HG03565 (cell line): ENCODE results near the gene SLC7A5.
A peak's percentile ranks its signal among the peaks of the same experiment; 100 is the strongest.
"Not testable (repeated sequence)": the region's sequence is repeated elsewhere in the genome, so short reads cannot be mapped to it uniquely, and the experiment has no call there.

Experiments used
- ATAC-seq: cut with Tn5 transposase; IDR thresholded peaks from one replicate; pipeline ENCODE4 v1.9.1; 2021; ENCODE audit warnings: mild to moderate bottlenecking, moderate library complexity; ENCODE audit not compliant: unreplicated experiment

Gene SLC7A5

GRCh38 chr16:87888346-87888745, 19.0 kb upstream of the SLC7A5 start:
- not testable (repeated sequence) for ATAC-seq

DNA sequence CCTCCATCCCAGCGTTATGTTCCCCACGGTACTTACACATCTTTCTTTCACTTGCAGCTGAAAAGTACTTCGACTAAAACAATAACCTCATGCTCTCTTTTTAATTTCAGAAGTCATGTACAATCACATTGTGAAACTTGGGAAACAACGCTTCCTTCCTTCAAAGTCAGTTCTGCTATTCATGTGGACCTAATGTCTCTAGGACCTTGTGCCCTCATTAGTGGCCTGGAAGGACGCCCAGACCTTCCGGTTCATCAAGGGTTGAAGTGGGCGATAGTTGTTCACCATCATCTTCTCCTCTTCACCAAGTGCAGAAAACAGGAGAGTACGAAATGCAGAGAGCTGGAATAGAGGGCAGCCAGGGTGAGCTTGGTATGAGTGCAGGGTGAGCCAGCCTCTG, 18.6 kb upstream of the SLC7A5 start:
- not testable (repeated sequence) for ATAC-seq

GRCh38 chr16:87885371-87885967, 16.2 kb upstream of the SLC7A5 start:
- ATAC-seq: not testable (repeated sequence)

DNA sequence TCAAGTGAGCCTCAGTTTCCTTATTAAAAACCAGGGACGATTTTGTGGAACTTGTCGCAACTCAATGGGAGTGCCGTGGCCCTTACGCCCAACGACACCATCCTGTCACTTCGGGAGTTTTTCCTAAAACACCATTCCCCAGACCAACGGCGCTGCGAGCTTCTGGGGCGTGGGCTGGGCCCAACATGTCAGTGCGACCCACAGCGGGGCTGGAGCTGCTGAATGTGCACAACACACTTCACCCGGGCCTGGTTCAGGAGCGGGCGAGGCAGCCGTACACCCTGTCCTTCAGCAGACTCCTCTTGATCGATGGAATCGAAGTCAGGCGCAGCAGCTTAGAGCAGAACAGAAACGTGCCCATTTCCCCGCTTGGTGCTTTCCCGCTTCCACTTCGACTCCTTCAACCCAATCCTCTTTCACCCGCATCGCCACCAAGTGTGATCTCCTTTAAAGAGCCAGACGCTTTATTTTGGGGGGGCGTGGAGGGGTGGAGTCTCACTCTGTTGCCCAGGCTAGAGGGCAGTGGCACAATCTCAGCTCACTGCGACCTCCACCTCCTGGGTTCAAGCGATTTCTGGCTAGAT, 13.2 kb upstream of the SLC7A5 start:
- no peak for ATAC-seq

DNA sequence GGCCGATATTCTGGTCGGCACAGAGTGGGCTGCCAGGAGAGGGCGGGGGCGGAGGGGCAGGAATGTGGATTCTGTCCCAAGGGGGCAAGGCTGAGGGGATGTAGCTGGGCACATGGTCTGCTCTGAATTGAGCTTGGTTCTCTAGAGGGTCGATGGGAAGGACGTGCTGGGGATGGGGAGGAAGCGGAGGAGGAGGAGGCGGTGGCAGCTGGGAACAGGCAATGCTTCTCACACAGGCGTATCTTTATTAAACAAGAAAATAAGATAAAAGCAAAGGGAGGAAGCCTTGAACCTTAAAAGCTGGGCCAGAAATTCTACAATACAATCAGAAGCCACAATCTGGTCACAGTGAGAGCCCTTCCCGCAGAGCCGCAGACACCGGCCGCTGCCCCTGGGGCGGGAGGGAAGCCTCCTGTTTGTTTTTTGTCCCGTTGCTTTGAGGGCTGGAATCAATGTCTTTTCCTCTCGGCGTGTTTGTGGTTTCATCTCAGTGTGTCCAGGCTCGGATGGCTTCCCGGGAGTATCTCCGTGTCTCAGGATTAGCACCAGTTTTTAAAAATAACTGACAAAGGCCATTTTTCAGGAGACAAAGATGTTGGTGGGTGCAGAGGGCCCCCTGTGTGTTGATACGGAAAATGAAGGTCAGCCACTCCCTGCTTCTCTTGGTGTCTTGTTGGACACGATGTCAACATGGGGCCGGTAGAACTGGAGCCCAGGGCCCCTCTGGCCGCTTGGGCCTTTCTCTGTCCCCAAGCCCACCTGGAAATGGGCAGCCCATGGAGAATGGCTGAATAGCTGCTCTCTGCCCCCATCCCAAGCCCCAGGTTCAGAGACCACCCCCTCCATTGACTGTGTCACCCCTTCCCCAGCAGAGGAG, 12.3 kb upstream of the SLC7A5 start:
- no peak for ATAC-seq

DNA sequence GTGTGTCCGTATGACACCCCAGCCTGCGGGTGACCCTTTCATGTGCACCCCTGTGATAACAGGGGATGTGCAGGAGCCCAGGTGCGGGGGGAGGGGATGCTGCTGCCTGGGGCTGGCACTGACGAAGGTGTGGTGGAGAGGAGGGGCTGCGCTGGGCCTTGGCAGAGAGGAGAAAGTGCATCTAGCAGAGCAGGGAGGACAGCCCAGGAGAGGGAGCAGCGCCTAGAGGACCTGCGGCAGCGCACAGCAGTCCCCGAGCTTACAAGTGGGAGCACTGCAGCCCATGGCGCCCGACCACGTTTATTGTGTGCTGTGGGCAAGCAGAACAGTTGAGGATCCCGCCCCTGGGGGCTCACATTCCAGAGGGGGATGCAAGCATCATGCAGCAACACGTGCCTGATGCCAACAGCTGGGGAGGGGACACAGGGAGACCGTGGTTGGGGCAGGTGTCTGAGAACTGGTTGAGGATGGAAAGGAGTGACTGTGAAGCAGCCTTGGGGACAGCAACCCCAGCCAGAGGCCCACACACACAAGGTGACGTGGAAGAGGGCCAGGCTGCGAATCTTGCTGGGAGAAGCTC, 10.9 kb upstream of the SLC7A5 start:
- ATAC-seq: no peak

- ATAC-seq: not testable (repeated sequence)
Measured at GRCh38 chr16:87879411-87880013, 10.2 kb upstream of the SLC7A5 start.

DNA sequence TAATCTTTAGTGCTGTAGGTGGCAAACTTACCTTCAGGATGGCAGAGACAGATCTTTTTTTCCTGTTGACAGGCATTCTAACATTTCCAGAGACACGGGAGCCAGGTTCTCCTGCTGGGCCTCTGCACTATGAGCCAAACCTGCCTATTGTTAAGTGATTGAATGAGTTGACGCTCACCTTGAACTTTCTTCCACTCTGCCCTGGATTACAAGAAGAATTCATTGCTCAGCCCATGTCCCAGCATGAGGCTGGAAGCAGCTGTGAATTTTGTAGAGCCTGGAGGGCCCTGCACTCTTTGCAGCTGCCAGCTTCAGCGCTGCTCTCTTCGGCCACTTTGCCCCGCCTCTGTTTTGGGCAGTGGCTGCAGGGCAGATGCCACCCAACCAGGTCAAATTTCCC, 9.4 kb upstream of the SLC7A5 start:
- ATAC-seq: no peak

DNA sequence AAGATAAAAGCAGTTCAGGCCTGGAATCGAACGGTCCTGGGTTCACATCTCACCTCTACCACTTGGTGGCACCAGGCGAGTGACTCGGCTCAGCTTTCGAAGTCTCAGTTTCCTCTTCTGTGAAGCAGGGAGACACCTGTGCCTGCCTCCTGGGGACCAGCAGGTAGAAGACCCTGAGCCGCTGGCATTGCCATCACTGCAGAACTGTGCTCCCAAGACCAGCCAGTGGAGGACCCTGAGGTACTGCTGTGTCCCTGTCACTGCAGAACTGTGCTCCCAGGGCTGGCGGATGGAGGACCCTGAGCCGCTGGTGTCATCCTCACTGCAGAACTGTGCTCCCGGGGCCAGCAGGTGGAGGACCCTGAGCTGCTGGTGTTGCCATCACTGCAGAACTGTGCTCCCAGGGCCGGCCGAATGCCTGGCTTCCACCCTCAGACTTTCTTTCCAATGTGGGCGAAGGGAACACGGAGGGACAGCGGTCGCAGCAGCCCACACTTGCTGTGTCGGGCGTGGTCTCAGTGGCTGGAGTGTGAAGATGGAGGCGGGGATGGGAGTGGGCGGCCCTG, 8.7 kb upstream of the SLC7A5 start:
- no peak for ATAC-seq

DNA sequence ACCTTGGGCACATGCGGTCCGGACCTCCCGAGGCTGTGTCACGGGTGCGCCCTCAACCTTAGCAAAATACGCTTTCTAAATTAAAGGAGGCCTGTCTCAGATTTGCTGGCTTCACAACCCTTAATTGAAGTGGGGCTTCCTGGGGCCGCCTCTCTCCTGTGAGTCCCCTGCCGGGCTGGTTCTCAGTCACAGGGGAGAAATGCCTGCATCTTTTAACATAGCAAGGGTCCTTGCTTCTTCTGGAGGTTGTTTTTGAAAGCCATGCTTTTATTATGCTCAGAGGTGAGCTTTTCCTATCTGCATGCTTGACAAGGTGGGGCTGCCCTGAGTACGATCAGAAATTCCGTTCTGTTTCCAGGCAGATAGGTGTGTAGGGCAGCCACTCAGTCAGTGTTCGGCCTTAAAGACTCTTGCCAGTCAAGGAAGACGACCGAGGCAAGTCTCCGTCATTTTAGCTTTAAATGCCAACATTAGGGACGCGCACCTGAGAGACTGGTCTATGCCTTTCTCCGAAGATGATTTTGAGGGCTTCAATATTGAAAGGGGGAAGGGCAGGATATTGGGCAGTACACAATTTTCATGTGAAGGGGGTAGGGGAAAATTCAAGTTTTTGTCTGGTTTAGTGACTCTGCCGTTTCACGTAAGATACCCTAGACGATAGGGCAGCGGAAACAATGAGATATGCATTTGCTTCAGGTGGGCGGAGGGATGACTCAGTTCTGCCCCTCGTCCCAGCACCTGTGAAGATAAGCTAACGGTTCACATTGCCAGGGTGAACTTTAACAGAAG, 5.5 kb upstream of the SLC7A5 start:
- ATAC-seq: no peak

GRCh38 chr16:87870418-87871291, 1.3 kb upstream of the SLC7A5 start:
- not testable (repeated sequence) for ATAC-seq

GRCh38 chr16:87869879-87870417, 641 bp upstream of the SLC7A5 start:
- ATAC-seq: not testable (repeated sequence)

GRCh38 chr16:87868254-87869029, 865 bp downstream of the SLC7A5 start:
- peak; percentile 24 for ATAC-seq

DNA sequence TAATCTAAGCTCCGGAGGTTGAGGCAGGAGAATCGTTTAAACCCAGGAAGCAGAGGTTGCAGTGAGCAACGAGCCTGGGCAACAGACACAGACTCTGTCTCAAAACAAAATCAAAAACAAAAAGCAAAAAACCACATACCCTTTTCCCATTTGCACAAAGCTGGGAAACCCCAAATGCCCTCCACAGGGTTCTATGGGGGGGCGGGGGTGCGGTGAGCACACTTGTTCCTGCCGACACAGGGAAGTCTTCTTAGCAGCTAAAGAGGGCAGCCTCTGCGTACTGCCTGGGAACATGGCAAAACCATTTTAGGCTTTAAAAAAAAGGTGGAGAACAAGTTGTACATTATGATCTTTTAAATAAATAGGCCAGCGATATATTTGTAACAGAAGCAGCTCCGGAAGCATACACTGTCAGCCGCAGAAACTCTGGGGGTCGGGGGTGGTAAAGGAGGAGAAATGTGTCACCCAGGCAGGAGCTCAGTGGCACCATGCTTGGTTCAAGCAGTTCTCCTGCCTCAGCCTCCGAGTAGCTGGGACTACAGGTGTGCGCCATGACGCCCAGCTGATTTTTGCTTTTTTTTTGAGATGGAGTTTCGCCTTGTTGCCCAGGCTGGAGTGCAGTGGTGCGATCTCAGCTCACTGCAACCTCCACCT, 3.3 kb downstream of the SLC7A5 start:
- ATAC-seq: not testable (repeated sequence)

DNA sequence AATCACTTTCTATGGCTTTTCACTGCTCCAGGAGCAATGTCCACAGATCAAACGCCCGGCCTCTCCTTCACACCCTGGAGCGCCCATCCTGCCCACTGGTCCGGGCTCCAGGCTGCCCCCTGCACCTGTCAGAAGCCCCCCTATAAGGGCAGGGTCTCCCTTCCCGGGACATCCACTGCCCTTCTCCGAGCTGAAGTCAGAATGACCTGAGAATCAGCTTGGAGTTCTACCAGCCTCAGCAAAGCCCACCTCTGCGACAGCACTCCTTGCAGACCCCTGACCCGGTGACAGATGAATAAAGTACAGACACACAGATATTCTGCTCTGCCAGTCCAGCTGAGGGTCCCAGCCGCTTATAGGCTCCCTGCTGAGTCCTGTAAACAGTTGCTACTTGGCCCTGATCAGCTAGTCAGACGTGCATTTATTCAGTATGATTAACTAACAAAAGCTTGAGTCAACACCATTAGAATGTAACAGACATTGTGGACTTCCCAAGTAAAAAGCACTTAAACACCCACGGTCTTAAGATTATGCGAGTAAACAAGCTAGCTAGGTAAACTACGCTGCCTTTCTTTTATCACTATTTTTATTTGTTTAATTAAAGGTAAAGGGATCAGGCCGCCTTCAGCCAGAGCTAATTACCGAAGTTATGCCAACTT, 4.8 kb downstream of the SLC7A5 start:
- ATAC-seq: no peak

GRCh38 chr16:87863327-87863635, 6.0 kb downstream of the SLC7A5 start:
- ATAC-seq: not testable (repeated sequence)
